Measurements from ENCODE around the gene SSR2.

DNA sequence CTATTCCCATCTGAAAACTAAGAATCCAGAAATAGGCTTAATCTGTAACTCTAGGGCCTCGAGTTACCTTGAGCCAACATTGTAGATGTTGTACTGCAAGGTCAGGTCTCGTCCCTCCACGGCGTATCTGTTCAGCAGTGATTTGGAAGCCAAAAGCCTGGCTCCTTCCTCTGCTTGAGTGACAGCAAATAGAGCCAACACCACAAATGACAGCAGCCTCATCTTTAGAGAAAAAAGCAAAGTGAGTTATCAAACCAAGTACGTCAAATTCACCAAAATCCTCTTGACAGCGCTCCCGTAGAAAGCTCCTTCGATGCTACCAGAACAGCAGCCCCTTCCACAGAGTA is 832 bp downstream of the SSR2 start:
- TF ChIP-seq, protein P1, sequence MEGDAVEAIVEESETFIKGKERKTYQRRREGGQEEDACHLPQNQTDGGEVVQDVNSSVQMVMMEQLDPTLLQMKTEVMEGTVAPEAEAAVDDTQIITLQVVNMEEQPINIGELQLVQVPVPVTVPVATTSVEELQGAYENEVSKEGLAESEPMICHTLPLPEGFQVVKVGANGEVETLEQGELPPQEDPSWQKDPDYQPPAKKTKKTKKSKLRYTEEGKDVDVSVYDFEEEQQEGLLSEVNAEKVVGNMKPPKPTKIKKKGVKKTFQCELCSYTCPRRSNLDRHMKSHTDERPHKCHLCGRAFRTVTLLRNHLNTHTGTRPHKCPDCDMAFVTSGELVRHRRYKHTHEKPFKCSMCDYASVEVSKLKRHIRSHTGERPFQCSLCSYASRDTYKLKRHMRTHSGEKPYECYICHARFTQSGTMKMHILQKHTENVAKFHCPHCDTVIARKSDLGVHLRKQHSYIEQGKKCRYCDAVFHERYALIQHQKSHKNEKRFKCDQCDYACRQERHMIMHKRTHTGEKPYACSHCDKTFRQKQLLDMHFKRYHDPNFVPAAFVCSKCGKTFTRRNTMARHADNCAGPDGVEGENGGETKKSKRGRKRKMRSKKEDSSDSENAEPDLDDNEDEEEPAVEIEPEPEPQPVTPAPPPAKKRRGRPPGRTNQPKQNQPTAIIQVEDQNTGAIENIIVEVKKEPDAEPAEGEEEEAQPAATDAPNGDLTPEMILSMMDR (IDR thresholded peaks at IDR 0.05 in 8 of 11, conservative IDR thresholded peaks at IDR 0.05 in 3 of 11): no peak
- TF ChIP-seq POLR2AphosphoS5 (IDR thresholded peaks at IDR 0.05): no peak
- no peak for TF ChIP-seq POLR2A (IDR thresholded peaks at IDR 0.05)
